MCF 10A (cell line): ENCODE measurements around the gene AGBL1. TPM values are rescaled to one million over a fixed set of nuclear protein-coding genes. Genes with fewer than 3 reads are reported as not detected.
A peak's percentile ranks its signal among the peaks of the same experiment; 100 is the strongest.

Source experiments
- BruUV-seq: library from RNA; stranded (reverse); fragments of 400-500 nt; replicated peaks from 2 replicates; lab custom pipeline; 2021; lab: Mats Ljungman, UMichigan
- CTCF ChIA-PET: fragments of 300-600 bp; sonication (Branson Sonifier 250); formaldehyde crosslinking; extraction: SDS; loops from one replicate; lab custom pipeline; 2021; ENCODE audit warnings: antibody characterized with exemption, inconsistent platforms; lab: Yijun Ruan, JAX
- POLR2A ChIA-PET: fragments of 300-600, 350-650 bp; sonication (Branson Sonifier 250); formaldehyde crosslinking; extraction: SDS; loops from one replicate; lab custom pipeline; 2020; ENCODE audit warnings: antibody characterized with exemption, inconsistent platforms; lab: Yijun Ruan, JAX
- DNase-seq: peaks from one replicate; pipeline ENCODE4 v3.0.0-alpha.2; 2018; ENCODE audit not compliant: unreplicated experiment
- H3K27ac Mint-ChIP-seq: one replicate; pipeline ENCODE4 v1.8.0; 2022; ENCODE audit warnings: mild to moderate bottlenecking, low read depth, mixed read lengths; ENCODE audit not compliant: unreplicated experiment
- H3K27me3 Mint-ChIP-seq: one replicate; pipeline ENCODE4 v1.8.0; 2022; ENCODE audit warnings: mixed read lengths; ENCODE audit not compliant: insufficient read depth, unreplicated experiment
- H3K36me3 Mint-ChIP-seq: one replicate; pipeline ENCODE4 v1.8.0; 2022; ENCODE audit warnings: mild to moderate bottlenecking, moderate library complexity, mixed read lengths; ENCODE audit not compliant: insufficient read depth, unreplicated experiment
- H3K4me1 Mint-ChIP-seq: one replicate; pipeline ENCODE4 v1.8.0; 2022; ENCODE audit warnings: mixed read lengths; ENCODE audit not compliant: insufficient read depth, unreplicated experiment
- H3K4me3 Mint-ChIP-seq: one replicate; pipeline ENCODE4 v1.8.0; 2022; ENCODE audit warnings: mild to moderate bottlenecking, moderate library complexity, mixed read lengths; ENCODE audit not compliant: unreplicated experiment
- H3K9me3 Mint-ChIP-seq: one replicate; pipeline ENCODE4 v1.8.0; 2022; ENCODE audit warnings: mixed read lengths; ENCODE audit not compliant: unreplicated experiment
- CTCF ChIP-seq: fragments of 200-600 bp; IDR thresholded peaks from one replicate; pipeline ENCODE4 v1.8.0; 2022; ENCODE audit warnings: antibody characterized with exemption, mild to moderate bottlenecking; ENCODE audit not compliant: unreplicated experiment
- intact Hi-C: fragments of 100-400 bp; cut with micrococcal nuclease; formaldehyde crosslinking; loops from 2 replicates; pipeline ENCODE4 v1.14.1; 2022
- total RNA-seq: library from RNA; stranded (reverse); gene quantifications from 2 replicates; pipeline ENCODE4 v1.2.3, GENCODE V29; 2022

AGBL1 gene
- total RNA-seq, 1 experiment from 2014 or later, result not detected

GRCh38 chr15:86336051-86336788 lies 256.5 kb downstream of the AGBL1 start:
- CTCF ChIA-PET, result interaction anchor here (0.7 to 1.7 kb wide), 10 partner anchors 10 to 1909 kb away, joined by 3 to 9 read pairs (median 3); no protein-coding TSS in a partner anchor
- intact Hi-C loops, result loop anchor here (1.0 to 10.0 kb wide), 4 partner anchors 19 to 286 kb away; no protein-coding TSS in a partner anchor
- Mint-ChIP-seq H3K4me3 (peak overlapping the region; percentile 30), H3K4me1 (peaks cover 49% of the 10 kb centered on the region), H3K9me3 (peaks cover 9% of the 10 kb centered on the region), H3K36me3 (peaks cover 6% of the 10 kb centered on the region), H3K27me3 (no peaks in the 10 kb centered on the region), H3K27ac (peak overlapping the region; percentile 81)
- no peak for TF ChIP-seq CTCF
- TSS peak; percentile 68 for BruUV-seq
- POLR2A ChIA-PET, result interaction anchor here (0.7 to 3.1 kb wide), 19 partner anchors 9 to 278 kb away, joined by 3 to 53 read pairs (median 5); no protein-coding TSS in a partner anchor
- DNase-seq, result peak; percentile 97

- Mint-ChIP-seq H3K36me3 (peaks cover 6% of the 10 kb centered on the region), H3K9me3 (peaks cover 9% of the 10 kb centered on the region), H3K27ac (peak overlapping the region; percentile 81), H3K27me3 (no peaks in the 10 kb centered on the region), H3K4me3 (peak overlapping the region; percentile 15), H3K4me1 (peaks cover 49% of the 10 kb centered on the region)
- no TSS peak for BruUV-seq
- DNase-seq, result peak; percentile 18
- no peak for TF ChIP-seq CTCF
- CTCF ChIA-PET, result interaction anchor here (0.6 to 1.7 kb wide), 4 partner anchors 10 to 198 kb away, joined by 3 to 9 read pairs (median 4); no protein-coding TSS in a partner anchor
- intact Hi-C loops, result loop anchor here (5.0 to 10.0 kb wide), 3 partner anchors 90 to 285 kb away; no protein-coding TSS in a partner anchor
- POLR2A ChIA-PET, result interaction anchor here (1.2 to 3.1 kb wide), 8 partner anchors 9 to 219 kb away, joined by 5 to 53 read pairs (median 14); no protein-coding TSS in a partner anchor
These were observed 257.4 kb downstream of the AGBL1 start for GRCh38 chr15:86337071-86337470.

- H3K36me3 Mint-ChIP-seq, result no peaks in the 10 kb centered on the region
- POLR2A ChIA-PET, result interaction anchor here (0.5 to 4.2 kb wide), 10 partner anchors 9 to 265 kb away, joined by 3 to 53 read pairs (median 4); no protein-coding TSS in a partner anchor
- no peak for TF ChIP-seq CTCF
These were observed 267.6 kb downstream of the AGBL1 start for GRCh38 chr15:86347245-86347644.

GRCh38 chr15:86349565-86349964 lies 269.9 kb downstream of the AGBL1 start:
- ChIA-PET CTCF (no interaction called here), POLR2A (interaction anchor here (0.9 to 1.2 kb wide), 2 partner anchors 14 to 18 kb away, joined by 3 to 6 read pairs; no protein-coding TSS in a partner anchor)
- BruUV-seq, result no TSS peak
- Mint-ChIP-seq H3K9me3 (no peaks in the 10 kb centered on the region), H3K4me1 (peaks cover 18% of the 10 kb centered on the region), H3K27ac (no peak overlapping the region), H3K4me3 (no peak overlapping the region), H3K36me3 (no peaks in the 10 kb centered on the region), H3K27me3 (no peaks in the 10 kb centered on the region)
- TF ChIP-seq CTCF, result no peak
- intact Hi-C loops, result no loop called here
- no peak for DNase-seq

More at GRCh38 chr15:86347245-86347644, 267.6 kb downstream of the AGBL1 start:
- Mint-ChIP-seq H3K4me1 (peaks cover 18% of the 10 kb centered on the region), H3K4me3 (no peak overlapping the region), H3K27me3 (no peaks in the 10 kb centered on the region), H3K9me3 (no peaks in the 10 kb centered on the region), H3K27ac (no peak overlapping the region)
- CTCF ChIA-PET, result interaction anchor here (0.6 to 1.5 kb wide), 3 partner anchors 11 to 850 kb away, joined by 3 to 9 read pairs (median 3); no protein-coding TSS in a partner anchor
- intact Hi-C loops, result no loop called here
- peak; percentile 84 for DNase-seq
- no TSS peak for BruUV-seq
